VCaP (cell line): ENCODE data around the gene RPL7L1.
A peak's percentile ranks its signal among the peaks of the same experiment; 100 is the strongest.
"Not testable (repeated sequence)": the region's sequence is repeated elsewhere in the genome, so short reads cannot be mapped to it uniquely, and the experiment has no call there.

Source experiments
- H3K27ac ChIP-seq: fragments of 450-650 bp; 2 replicates; pipeline ENCODE4 v1.5.1; 2017
- CTCF ChIP-seq: fragments of 450-650 bp; conservative IDR thresholded peaks from 2 replicates; pipeline ENCODE4 v1.5.1; 2017; ENCODE audit warnings: mild to moderate bottlenecking, moderate library complexity

RPL7L1 gene

GRCh38 chr6:42877695-42878094 lies 1.7 kb upstream of the RPL7L1 start:
- H3K27ac ChIP-seq, result no peak overlapping the region; the same call in 1 of the 2 replicates
- no peak for TF ChIP-seq CTCF

GRCh38 chr6:42880240-42880817 lies 913 bp downstream of the RPL7L1 start:
- peak overlapping the region; percentile 96 for H3K27ac ChIP-seq

GRCh38 chr6:42880871-42881270 lies 1.5 kb downstream of the RPL7L1 start:
- TF ChIP-seq CTCF, result 0 out of 2 replicates have a peak, but pooled peaks have one; percentile 6

GRCh38 chr6:42885702-42886101 lies 6.3 kb downstream of the RPL7L1 start:
- TF ChIP-seq CTCF, result no peak
- H3K27ac ChIP-seq, result no peak overlapping the region

More at GRCh38 chr6:42880871-42881270, 1.5 kb downstream of the RPL7L1 start:
- peak overlapping the region; percentile 96 for H3K27ac ChIP-seq

GRCh38 chr6:42888201-42888600 lies 8.8 kb downstream of the RPL7L1 start:
- not testable (repeated sequence) for H3K27ac ChIP-seq

GRCh38 chr6:42889815-42890214 lies 10.4 kb downstream of the RPL7L1 start:
- no peak for TF ChIP-seq CTCF
- peak overlapping the region; percentile 91 for H3K27ac ChIP-seq

GRCh38 chr6:42890311-42891198 lies 11.1 kb downstream of the RPL7L1 start:
- peak overlapping the region; percentile 91 for H3K27ac ChIP-seq
- TF ChIP-seq CTCF, result no peak

- TF ChIP-seq CTCF, result no peak
- peak overlapping the region; percentile 91 for H3K27ac ChIP-seq
Measured at GRCh38 chr6:42891199-42891722, 11.8 kb downstream of the RPL7L1 start.

- not testable (repeated sequence) for H3K27ac ChIP-seq
Measured at GRCh38 chr6:42894041-42894828, 14.8 kb downstream of the RPL7L1 start.
